ENCODE measurements around the gene TLK1.
A peak's percentile ranks its signal among the peaks of the same experiment; 100 is the strongest.

TLK1 gene

DNA sequence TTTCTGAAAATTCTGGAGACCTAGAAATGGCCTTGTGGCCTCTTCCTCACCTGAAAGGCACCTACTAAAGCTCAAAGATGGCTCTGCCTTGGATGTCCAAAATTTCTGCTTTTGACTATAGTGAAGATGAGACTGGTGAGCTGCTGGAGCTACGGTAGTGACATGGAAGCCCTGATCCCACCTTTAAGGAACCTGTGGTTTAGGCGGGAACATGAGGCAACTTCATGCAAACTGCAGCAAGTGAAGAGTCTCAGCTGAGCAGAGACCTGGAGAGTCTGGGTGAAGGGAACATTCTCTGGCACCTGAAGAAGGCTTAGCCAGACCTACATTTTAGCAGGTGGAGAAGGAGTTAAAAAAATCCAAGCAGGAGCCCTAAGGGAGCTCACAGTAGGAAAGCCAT lies 191.7 kb downstream of the TLK1 start:
- no peak for DNase-seq (ENCODE audit: low read depth)
- no peak overlapping the region for H3K4me3 ChIP-seq (ENCODE audit: low read depth, low read length)
- no peak for TF ChIP-seq CTCF (IDR thresholded peaks at IDR 0.05; ENCODE audit: low read depth, low read length, missing control alignments)

DNA sequence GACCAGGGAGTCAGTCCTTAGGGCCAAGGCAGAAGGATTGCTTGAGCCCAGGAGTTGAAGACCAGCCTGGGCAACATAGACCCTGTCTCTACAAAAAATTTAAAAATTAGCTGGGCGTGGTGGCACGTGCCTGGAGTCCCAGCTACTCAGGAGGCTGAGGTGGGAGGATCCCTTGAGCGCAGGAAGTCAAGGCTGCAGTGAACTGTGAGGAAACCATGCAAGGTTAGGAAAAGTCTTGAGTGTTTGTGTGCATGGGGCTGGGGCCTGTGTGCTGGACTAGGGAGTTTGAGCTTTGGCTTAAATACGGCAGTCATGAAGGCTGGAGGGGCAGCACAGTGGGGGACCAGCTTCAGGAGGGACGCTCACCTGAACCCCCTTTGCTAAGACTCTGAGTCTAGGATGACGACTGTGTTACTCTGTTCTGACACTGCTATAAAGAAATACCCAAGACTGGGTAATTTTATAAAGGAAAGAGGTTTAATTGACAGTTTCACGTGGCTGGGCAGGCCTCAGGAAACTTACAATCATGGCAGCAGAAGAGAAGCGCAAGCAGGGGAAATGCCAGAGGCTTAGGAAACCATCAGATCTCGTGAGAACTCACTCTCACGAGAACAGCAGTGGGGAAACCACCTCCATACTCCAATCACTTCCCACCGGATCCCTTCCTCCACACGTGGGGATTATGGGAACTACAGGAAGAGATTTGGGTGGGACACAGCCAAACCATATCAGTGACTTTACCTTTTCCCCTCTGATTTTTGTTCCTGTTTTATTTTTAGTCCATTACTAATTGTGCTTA lies 192.3 kb downstream of the TLK1 start:
- no peak for DNase-seq (ENCODE audit: low read depth)
- no peak overlapping the region for H3K4me3 ChIP-seq (ENCODE audit: low read depth, low read length)
- TF ChIP-seq CTCF (IDR thresholded peaks at IDR 0.05; ENCODE audit: low read depth, low read length, missing control alignments): no peak

- no peak for DNase-seq (ENCODE audit: low read depth)
- TF ChIP-seq CTCF (IDR thresholded peaks at IDR 0.05; ENCODE audit: low read depth, low read length, missing control alignments): no peak
- no peak overlapping the region for H3K4me3 ChIP-seq (ENCODE audit: low read depth, low read length)
Measured at GRCh38 chr2:170967553-170967952, 193.1 kb downstream of the TLK1 start.

DNA sequence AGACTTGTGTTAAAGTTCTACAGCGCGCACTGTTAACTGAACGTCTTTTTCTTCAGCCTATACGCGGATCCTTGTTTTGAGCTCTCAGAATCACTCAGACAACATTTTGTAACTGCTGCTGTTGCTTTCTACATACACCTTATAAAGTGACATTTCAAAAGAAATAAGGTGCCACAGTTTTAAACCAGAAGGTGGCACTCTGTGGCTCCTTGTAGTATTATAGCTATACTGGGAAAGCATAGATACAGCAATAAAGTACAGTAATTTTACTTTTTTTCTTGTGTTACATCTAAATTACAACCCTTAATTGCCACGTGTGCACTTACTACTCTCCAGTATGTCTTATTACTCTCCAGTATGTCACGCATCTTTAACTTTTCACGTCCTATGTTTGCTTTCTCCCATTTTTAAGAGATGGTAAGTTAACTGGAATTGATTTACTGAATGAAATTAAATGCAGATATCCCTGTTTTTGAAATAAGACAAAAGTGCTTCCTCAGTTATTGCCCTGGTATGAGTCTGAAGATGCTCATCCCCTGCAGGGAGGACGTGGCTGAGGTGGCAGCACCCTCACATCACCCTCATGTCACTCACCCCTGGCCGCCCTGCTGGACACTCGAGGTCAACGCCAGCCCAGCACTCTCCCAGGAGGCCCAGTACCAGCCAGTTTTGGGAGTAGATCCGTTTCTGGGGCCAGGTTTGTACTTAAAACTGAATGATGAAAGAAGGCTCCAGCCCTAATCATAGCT lies 193.9 kb downstream of the TLK1 start:
- DNase-seq (ENCODE audit: low read depth): no peak
- peak; percentile 23 for TF ChIP-seq CTCF (IDR thresholded peaks at IDR 0.05; ENCODE audit: low read depth, low read length, missing control alignments)
- no peak overlapping the region for H3K4me3 ChIP-seq (ENCODE audit: low read depth, low read length)

- TF ChIP-seq CTCF (IDR thresholded peaks at IDR 0.05; ENCODE audit: low read depth, low read length, missing control alignments): no peak
- DNase-seq (ENCODE audit: low read depth): no peak
- no peak overlapping the region for H3K4me3 ChIP-seq (ENCODE audit: low read depth, low read length)
Measured at GRCh38 chr2:170965446-170966225, 195.1 kb downstream of the TLK1 start.

GRCh38 chr2:170963386-170963785 lies 197.3 kb downstream of the TLK1 start:
- TF ChIP-seq CTCF (IDR thresholded peaks at IDR 0.05; ENCODE audit: low read depth, low read length, missing control alignments): no peak
- H3K4me3 ChIP-seq (ENCODE audit: low read depth, low read length): no peak overlapping the region
- no peak for DNase-seq (ENCODE audit: low read depth)
